CD4-positive, alpha-beta T cell treated with Interleukin-12 subunit alpha and Interleukin-12 subunit beta, for 1 hour (primary cell): Measurements from ENCODE around the gene PCYT1A.
"Not testable (repeated sequence)": the region's sequence is repeated elsewhere in the genome, so short reads cannot be mapped to it uniquely, and the experiment has no call there.

ENCODE experiments used
- DNase-seq: peaks from one replicate; pipeline ENCODE4 v3.0.0-alpha.2; 2020

The PCYT1A gene

DNA sequence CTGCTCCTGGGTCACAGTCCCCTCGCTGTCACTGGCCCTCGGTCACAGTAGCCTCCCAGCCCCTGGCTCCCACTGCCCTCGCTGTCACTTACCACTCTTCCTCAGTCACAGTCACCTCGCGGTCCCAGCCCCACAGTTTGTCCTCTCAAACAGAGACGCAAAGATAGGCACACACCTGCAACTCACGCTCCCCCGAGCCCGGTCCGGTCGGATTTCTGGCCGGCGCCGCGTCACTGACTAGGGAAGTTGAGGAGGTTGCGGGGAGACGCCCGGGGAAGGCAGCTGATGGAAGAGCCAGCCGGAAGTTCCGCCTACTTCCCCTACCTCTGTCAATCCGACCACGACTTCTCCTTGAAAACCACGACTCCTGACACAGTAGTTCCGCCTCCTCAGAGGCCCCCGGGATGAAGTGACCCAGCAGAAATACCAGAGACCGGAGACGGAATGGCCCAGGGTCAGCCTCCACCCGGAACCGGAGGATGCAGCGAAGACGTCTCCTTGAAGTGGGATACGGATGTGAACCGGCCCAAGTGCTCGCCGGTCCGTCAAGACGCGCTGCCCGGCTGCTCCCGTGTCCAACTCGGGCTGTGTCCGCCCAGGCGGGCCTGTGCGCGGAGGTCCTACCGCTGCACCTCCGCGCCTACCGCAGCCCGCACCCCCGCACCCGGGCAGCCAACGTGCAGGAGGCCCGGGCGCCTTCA lies at the start of gene PCYT1A:
Gene PCYT1A (minus strand): TSS at position 287 of the 701 bp plus-strand sequence. CDS start 17,195 bp downstream, outside the sequence.
- peak; percentile 81 for DNase-seq

DNA sequence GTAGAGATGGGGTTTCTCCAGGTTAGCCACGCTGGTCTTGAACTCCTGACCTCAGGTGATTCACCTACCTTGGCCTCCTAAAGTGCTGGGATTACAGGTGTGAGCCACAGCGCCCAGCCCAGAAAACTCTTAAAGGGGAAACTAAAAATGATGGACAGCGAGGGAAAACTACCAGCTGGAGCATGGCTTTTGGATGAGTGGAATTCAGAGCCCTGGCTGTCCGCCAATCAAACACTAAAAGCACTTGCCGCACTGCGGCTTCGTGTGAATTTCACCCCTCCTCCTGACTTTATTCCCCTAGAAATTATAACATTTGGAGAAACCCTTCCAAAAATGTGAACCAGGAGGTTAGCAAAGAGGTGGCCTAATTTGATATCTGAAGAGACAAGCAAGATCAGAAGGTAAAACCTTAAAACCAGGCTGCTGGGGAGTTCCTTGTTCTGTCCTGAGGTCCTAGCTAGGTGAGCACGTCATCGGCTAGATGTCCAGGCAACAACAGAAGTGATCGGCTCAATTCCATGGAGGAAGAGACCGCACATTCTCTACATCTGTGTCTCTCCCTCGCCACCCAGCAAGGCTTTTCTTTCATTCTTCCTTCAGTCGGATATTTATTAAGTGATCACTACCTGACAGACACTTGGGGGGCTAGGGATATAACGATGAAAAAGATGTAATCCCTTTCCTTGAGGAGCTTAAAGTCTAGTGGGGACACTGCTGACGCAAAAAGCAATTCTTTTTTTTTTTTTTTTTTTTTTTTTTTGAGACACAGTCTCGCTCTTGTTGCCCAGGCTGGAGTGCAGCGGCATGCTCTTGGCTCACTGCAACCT lies 49.0 kb upstream of the PCYT1A start:
- DNase-seq, result no peak

GRCh38 chr3:196335503-196335948 lies 48.0 kb upstream of the PCYT1A start:
- DNase-seq, result no peak

GRCh38 chr3:196334982-196335381 lies 47.5 kb upstream of the PCYT1A start:
- no peak for DNase-seq

DNA sequence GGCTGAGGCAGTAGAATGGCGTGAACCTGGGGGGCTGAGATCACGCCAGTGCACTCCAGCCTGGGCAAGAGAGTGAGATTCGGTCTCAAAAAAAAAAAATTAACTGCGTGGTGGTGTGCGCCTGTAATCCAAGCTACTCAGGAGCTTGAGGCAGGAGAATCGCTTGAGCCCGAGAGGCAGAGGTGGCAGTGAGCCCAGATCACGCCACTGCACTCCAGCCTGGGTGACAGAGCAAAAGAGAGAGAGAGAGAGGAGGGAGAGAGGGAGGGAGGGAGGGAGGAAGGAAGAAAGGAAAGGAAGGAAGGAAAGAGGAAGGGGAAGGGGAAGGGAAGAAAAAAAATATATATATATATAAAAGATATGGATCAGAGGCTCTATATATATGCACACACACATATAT lies 44.6 kb upstream of the PCYT1A start:
- no peak for DNase-seq

DNA sequence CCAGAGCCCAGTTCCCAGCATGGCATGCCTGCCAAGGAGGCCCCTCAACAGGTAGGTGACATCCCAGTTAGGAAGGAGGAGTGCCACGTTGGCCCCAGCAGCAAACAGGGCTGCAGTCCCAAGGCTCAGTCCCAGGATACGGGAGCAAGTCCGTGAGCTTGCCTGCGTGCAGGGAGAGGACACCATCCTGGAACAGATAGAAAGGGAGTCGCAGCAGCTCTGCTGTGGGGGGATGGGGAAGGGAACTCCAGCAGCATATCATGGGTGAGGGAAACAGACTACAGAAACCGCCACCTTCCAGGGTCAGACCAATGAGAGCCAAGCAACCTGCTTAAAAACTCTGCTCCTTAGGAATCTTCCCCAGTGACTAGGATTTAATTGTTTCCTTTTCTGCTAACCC lies 39.9 kb upstream of the PCYT1A start:
- DNase-seq, result no peak

DNA sequence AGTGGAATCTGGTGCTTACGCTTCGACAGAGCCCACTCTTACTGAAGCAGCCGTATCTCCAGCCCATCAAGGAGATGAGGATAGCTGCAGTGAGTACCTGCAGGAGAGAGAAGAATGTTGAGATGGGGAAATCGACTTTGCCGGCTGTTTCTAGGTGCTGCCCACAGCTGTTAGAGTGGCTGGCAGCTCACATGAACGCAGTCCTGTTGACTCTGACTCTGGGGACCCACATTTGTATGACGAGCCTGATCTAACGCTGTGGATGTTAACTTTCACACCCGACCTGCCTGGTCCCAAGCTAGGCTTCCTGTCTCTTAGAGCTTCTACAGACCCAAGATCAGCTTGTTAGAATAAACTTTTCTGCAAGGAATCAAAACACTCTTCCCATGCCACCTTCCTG lies 39.4 kb upstream of the PCYT1A start:
- DNase-seq, result no peak

- no peak for DNase-seq
These were observed 36.2 kb upstream of the PCYT1A start for GRCh38 chr3:196323691-196324090.

DNA sequence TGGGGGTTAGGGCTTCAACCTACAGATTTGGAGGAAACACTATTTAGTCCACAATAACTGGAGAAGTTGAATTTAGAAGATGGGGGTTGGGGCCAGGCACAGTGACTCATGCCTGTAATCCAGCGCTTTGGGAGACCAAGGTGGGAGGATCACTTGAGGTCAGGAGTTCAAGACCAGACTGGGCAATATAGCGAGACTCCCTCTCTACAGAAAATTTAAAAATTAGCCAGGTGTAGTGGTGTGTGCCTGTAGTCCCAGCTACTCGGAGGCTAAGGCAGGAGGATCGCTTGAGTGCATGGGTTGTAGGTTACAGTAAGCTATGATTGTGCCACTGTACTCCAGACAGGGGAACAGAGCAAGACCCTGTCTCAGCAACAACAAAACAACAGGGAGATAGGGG lies 35.5 kb upstream of the PCYT1A start:
- no peak for DNase-seq

GRCh38 chr3:196321162-196321561 lies 33.6 kb upstream of the PCYT1A start:
- DNase-seq, result no peak

DNA sequence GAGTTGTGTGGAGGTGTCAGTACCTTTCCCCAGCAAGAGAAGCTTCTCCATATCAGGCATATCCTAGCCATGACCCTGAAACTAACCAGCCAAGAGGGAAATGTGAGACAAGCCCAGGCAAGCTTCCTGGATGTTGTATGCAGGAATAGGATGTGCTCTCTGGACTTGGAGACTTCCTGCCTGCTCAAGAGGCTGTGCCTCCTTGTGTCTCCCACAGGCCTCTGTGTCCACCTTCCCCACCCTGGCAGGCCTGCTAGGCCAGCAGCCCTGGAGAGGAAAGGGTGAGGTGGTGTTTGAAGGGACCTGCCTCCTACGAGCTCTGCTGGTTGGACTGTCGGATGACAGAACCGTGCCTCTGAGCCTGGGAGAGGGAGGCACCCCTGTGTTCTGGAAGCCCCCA lies 32.6 kb upstream of the PCYT1A start:
- DNase-seq, result no peak

GRCh38 chr3:196317687-196318467 lies 30.4 kb upstream of the PCYT1A start, which contains the start of gene DYNLT2B:
TSS of gene DYNLT2B (minus strand) at chr3:196318240. CDS start at chr3:196318152, 88 bp downstream.
- peak; percentile 91 for DNase-seq

DNA sequence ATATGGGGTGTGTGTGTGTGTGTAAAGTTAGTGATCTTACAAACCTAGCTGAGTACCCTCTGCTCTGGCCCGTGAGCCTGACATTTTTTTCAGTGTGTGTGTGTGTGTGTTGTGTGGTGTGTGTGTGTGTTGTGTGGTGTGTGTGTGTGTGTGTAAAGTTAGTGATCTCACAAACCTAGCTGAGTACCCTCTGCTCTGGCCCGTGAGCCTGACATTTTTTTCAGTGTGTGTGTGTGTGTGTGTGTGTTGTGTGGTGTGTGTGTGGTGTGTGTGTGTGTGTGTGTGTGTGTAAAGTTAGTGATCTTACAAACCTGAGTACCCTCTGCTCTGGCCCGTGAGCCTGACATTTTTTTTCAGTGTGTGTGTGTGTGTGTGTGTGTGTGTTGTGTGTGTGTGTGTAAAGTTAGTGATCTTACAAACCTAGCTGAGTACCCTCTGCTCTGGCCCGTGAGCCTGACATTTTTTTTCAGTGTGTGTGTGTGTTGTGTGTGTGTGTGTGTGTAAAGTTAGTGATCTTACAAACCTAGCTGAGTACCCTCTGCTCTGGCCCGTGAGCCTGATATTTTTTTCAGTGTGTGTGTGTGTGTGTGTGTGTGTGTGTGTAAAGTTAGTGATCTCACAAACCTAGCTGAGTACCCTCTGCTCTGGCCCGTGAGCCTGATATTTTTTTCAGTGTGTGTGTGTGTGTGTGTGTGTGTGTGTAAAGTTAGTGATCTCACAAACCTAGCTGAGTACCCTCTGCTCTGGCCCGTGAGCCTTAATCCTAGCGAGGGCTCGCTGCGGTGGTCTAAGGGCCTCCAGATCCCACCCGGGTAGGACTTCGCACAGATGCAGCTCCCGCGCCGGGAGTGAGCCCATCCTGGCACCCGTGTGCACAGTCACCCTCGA lies 29.5 kb upstream of the PCYT1A start:
- DNase-seq, result not testable (repeated sequence)

DNA sequence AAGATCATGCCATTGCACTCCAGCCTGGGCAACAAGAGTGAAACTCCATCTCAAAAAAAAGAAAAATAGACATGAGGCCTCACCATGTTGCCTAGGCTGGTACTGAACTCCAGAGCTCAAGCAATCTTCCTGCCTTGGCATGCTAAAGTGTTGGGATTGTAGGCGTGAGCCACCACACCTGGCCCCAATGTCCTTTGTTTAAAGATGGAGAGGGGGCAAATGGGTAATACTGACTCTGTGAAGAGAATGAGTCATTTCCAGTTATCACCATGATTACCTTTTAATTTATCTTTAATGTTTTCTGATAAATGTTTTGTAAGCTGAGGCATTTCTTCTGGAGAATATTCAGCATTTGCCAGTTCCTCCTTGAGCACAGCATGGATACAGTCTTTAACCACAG lies 28.3 kb upstream of the PCYT1A start:
- DNase-seq, result no peak

DNA sequence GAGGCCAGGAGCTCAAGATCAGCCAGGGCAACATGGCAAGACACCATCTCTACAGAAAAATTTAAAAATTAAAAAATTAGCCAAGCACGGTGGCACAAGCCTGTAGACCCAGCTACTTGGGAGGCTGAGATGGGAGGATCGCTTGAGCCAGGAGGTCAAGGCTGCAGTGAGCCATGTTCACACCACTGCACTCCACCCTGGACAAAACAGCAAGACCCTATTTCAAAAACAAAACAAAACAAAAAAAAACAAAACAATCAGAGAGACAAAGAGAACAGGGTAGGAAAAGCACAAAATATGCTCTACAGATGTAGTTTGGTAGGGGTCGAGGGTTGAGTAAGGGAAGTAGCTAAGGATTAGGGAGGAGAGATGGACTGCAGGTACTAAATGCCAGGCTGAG lies 27.1 kb upstream of the PCYT1A start:
- DNase-seq, result no peak

DNA sequence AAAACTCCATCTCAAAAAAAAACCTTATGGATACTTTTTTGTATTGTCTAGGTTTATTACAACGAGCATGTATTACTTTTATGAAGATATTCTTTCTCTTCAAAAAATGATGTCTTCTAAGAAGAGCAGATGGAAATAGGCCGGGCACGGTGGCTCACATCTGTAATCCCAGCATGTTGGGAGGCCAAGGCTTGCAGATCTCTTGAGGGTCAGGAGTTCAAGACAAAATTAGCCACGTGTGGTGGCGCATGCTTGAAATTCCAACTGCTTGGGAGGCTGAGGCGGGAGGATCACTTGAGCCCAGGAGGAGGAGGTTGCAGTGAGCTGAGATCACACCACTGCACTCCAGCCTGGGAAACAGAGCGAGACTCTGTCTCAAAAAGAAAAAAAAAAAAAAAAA lies 26.6 kb upstream of the PCYT1A start:
- not testable (repeated sequence) for DNase-seq

DNA sequence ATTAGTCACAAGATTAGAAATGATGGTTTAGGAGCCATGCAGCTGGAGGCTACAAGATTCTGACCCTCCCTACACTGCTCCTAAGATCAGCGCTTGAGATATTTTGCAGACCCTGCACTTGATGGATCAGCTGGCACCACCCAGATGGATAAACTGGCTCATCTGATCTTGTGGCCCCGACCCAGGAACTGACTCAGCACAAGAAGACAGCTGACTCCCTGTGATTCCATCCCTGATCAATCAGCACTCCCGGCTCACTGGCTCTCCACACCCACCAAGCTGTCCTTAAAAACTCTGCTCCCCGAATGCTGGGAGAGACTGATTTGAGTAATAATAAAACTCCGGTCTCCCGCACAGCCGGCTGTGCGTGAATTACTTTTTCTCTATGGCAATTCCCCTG lies 15.4 kb upstream of the PCYT1A start:
- not testable (repeated sequence) for DNase-seq

GRCh38 chr3:196302551-196302950 lies 15.0 kb upstream of the PCYT1A start:
- not testable (repeated sequence) for DNase-seq

- DNase-seq, result no peak
These were observed 11.0 kb upstream of the PCYT1A start for GRCh38 chr3:196298521-196298920.

DNA sequence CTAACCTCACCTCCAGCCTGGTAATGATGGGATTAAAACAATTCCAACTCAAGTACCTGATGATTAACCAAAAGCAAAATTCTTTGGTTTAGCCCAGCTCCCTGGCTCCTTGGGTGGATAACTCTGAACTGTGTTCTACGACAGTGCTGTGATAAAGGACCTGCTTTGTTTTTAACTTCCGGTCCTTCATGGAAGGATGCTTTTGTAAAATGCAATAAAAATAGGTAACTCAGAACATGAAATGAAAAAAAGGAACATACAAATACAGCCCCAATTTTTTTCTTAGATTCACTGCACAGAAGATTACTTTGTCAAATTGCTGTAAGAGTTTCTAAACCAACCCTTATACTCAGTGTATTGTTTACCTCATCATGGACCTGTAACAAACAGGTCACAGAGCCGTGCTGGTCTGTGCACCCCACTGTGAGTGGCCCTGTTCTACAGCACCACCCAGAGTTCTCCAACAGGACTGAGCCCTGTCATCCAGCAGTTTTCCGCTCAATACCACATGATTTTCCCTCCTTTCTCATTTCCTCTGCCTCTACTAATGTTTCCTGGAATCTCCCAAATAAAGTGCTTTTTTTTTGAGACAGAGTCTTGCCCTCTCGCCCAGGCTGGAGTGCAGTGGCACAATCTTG lies 4.9 kb upstream of the PCYT1A start:
- DNase-seq, result no peak

DNA sequence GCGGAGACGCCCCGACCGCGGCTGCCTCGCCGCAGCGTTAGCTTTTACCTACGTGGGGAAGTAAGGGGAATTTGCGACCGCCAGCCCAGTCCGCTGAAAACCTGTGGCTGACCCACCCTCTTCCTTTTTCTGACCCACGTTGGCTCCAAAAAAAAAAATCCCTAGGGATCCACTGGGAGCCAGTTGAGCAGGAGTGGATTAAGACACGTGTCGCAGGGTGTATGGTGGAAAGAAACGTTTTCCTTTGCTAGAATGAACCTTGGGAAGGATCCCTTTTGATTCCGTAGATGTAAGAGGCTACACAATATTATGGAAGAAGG lies 575 bp upstream of the PCYT1A start:
- no peak for DNase-seq

GRCh38 chr3:196287090-196287439 lies 461 bp downstream of the PCYT1A start:
- peak; percentile 35 for DNase-seq
